OCI-LY1 (cell line): ENCODE measurements around the gene ZBTB20.

ENCODE experiments used
- CTCF ChIP-seq: fragments of 200-600 bp; sonication (generic), shearing (Covaris generic); IDR thresholded peaks from 2 replicates; pipeline ENCODE4 v1.5.1; 2017; ENCODE audit warnings: mild to moderate bottlenecking, antibody characterized with exemption, low read length, moderate library complexity, mixed read lengths
- EZH2 ChIP-seq: fragments of 200-600 bp; sonication (generic), shearing (Covaris generic); IDR thresholded peaks from 2 replicates; pipeline ENCODE4 v1.8.0; 2017; ENCODE audit warnings: borderline replicate concordance, mixed run types, mild to moderate bottlenecking, antibody characterized with exemption, low read length, moderate library complexity, mixed read lengths

- TF ChIP-seq CTCF, result no peak
- TF ChIP-seq EZH2, result no peak
These were observed 152.3 kb downstream of the ZBTB20 start for GRCh38 chr3:114994554-114995341.
